IMR-90 (cell line): ENCODE data around the gene ZNF554. TPM values are rescaled to one million over a fixed set of nuclear protein-coding genes. Genes with fewer than 3 reads are reported as not detected.

Source experiments
- ATAC-seq: fragments of 200-7000 bp; cut with Tn5 transposase; 2 replicates; pipeline ENCODE4 v1.9.1; 2020; ENCODE audit warnings: low read depth, mild to moderate bottlenecking, moderate library complexity
- BruUV-seq: library from RNA; stranded (reverse); fragments of 400-500 nt; replicated peaks from 2 replicates; lab custom pipeline; 2021; lab: Mats Ljungman, UMichigan
- CTCF ChIA-PET: fragments of 300-600 bp; formaldehyde crosslinking; extraction: SDS; loops from one replicate; lab custom pipeline; 2021; ENCODE audit warnings: antibody characterized with exemption; lab: Yijun Ruan, JAX
- POLR2A ChIA-PET: fragments of 300-600 bp; sonication (Branson Sonifier 250); formaldehyde crosslinking; loops from one replicate; lab custom pipeline; 2022; ENCODE audit warnings: antibody characterized with exemption; ENCODE audit not compliant: unreplicated experiment; lab: Charles Lee
- DNase-seq: peaks from one replicate; pipeline ENCODE4 v3.0.0; 2013
- H2AFZ ChIP-seq: replicated peaks from 2 replicates; pipeline ENCODE3; 2013; ENCODE audit warnings: low read length, mild to moderate bottlenecking; ENCODE audit not compliant: poor library complexity
- H2AK5ac ChIP-seq: 2 replicates; pipeline ENCODE4 v1.6.1; 2013; ENCODE audit warnings: low read depth, low read length, inconsistent platforms
- H2AK9ac ChIP-seq: replicated peaks from 2 replicates; pipeline ENCODE3; 2013; ENCODE audit warnings: mild to moderate bottlenecking, low read depth, low read length, moderate library complexity; ENCODE audit not compliant: poor library complexity
- H2BK120ac ChIP-seq: 2 replicates; pipeline ENCODE4 v1.6.1; 2013; ENCODE audit warnings: low read depth, low read length, inconsistent platforms
- H2BK15ac ChIP-seq: 3 replicates; pipeline ENCODE4 v1.6.1; 2013; ENCODE audit warnings: low read depth, low read length, inconsistent platforms
- H2BK20ac ChIP-seq: 2 replicates; pipeline ENCODE4 v1.6.1; 2013; ENCODE audit warnings: low read depth, mild to moderate bottlenecking, inconsistent platforms, low read length, moderate library complexity
- H2BK5ac ChIP-seq: 2 replicates; pipeline ENCODE4 v1.6.1; 2013; ENCODE audit warnings: mild to moderate bottlenecking, low read depth, low read length, inconsistent platforms; ENCODE audit not compliant: poor library complexity, severe bottlenecking
- H3K14ac ChIP-seq: replicated peaks from 2 replicates; pipeline ENCODE4 v1.6.1; 2013; ENCODE audit warnings: low read depth, low read length, inconsistent platforms
- H3K18ac ChIP-seq: 2 replicates; pipeline ENCODE4 v1.6.1; 2013; ENCODE audit warnings: low read depth, low read length, control low read depth
- H3K23ac ChIP-seq: 2 replicates; pipeline ENCODE4 v1.6.1; 2013; ENCODE audit warnings: low read depth, low read length, inconsistent platforms
- H3K27ac ChIP-seq: 2 replicates; pipeline ENCODE4 v1.5.1; 2013; ENCODE audit warnings: mild to moderate bottlenecking, control low read depth, low read length; ENCODE audit not compliant: insufficient read depth
- H3K27me3 ChIP-seq: 2 replicates; pipeline ENCODE4 v1.6.1; 2013; ENCODE audit warnings: low read length; ENCODE audit not compliant: control insufficient read depth, insufficient read depth
- H3K36me3 ChIP-seq: 2 replicates; pipeline ENCODE4 v1.6.1; 2013; ENCODE audit warnings: low read length, mixed read lengths; ENCODE audit not compliant: control insufficient read depth, insufficient read depth
- H3K4ac ChIP-seq: 2 replicates; pipeline ENCODE4 v1.6.1; 2013; ENCODE audit warnings: low read depth, low read length, inconsistent platforms
- H3K4me1 ChIP-seq: 2 replicates; pipeline ENCODE4 v1.6.1; 2013; ENCODE audit warnings: low read length, mixed read lengths; ENCODE audit not compliant: control insufficient read depth, insufficient read depth
- H3K4me2 ChIP-seq: 2 replicates; pipeline ENCODE4 v1.6.1; 2013; ENCODE audit warnings: low read depth, mild to moderate bottlenecking, control low read depth, low read length, moderate library complexity
- H3K4me3 ChIP-seq: 2 replicates; pipeline ENCODE4 v1.5.1; 2013; ENCODE audit warnings: low read depth, mild to moderate bottlenecking, control low read depth, low read length, moderate library complexity; ENCODE audit not compliant: insufficient read depth
- H3K56ac ChIP-seq: 2 replicates; pipeline ENCODE4 v1.6.1; 2013; ENCODE audit warnings: low read length, inconsistent platforms; ENCODE audit not compliant: insufficient read depth; ENCODE audit errors: extremely low read depth
- H3K79me1 ChIP-seq, 2 experiments: 2 replicates each; pipeline ENCODE4 v1.6.1; 2013; ENCODE audit warnings: low read length in 2 of 2, inconsistent platforms in 1 of 2, low read depth in 1 of 2
- H3K9ac ChIP-seq: 2 replicates; pipeline ENCODE4 v1.6.1; 2013; ENCODE audit warnings: low read depth, low read length, control low read depth
- H3K9me1 ChIP-seq: 2 replicates; pipeline ENCODE4 v1.6.1; 2013; ENCODE audit warnings: low read length, inconsistent platforms; ENCODE audit not compliant: insufficient read depth
- H3K9me3 ChIP-seq: 2 replicates; pipeline ENCODE4 v1.6.1; 2013; ENCODE audit warnings: low read length; ENCODE audit not compliant: control insufficient read depth, insufficient read depth
- H4K20me1 ChIP-seq: 2 replicates; pipeline ENCODE4 v1.6.1; 2013; ENCODE audit warnings: low read length, inconsistent platforms; ENCODE audit not compliant: insufficient read depth
- H4K5ac ChIP-seq: 2 replicates; pipeline ENCODE4 v1.6.1; 2013; ENCODE audit warnings: mild to moderate bottlenecking, low read depth, low read length, control low read depth
- H4K8ac ChIP-seq, 2 experiments: 2 replicates each; pipeline ENCODE4 v1.6.1; 2013; ENCODE audit warnings: low read depth in 2 of 2, low read length in 2 of 2, control low read depth in 1 of 2, inconsistent platforms in 1 of 2
- H4K91ac ChIP-seq: 2 replicates; pipeline ENCODE4 v1.6.1; 2013; ENCODE audit warnings: low read depth, low read length, inconsistent platforms; ENCODE audit not compliant: insufficient read depth
- BHLHE40 ChIP-seq: fragments of 150-350 bp; IDR thresholded peaks from 2 replicates; pipeline ENCODE4 v1.6.1; 2016; ENCODE audit warnings: mild to moderate bottlenecking, low read depth, low read length
- CEBPB ChIP-seq: IDR thresholded peaks from 2 replicates; pipeline ENCODE4 v1.6.1; 2012; ENCODE audit warnings: low read depth, low read length, improper control_type of control experiment
- ELK1 ChIP-seq: fragments of 150-350 bp; IDR thresholded peaks from 2 replicates; pipeline ENCODE4 v1.6.1; 2016; ENCODE audit warnings: low read depth, mild to moderate bottlenecking, low read length, moderate library complexity, borderline replicate concordance
- FOS ChIP-seq: fragments of 150-350 bp; IDR thresholded peaks from 2 replicates; pipeline ENCODE4 v1.6.1; 2016; ENCODE audit warnings: low read depth, low read length
- MAFK ChIP-seq: IDR thresholded peaks from 2 replicates; pipeline ENCODE4 v1.6.1; 2012; ENCODE audit warnings: low read depth, low read length, improper control_type of control experiment
- MXI1 ChIP-seq: IDR thresholded peaks from 2 replicates; pipeline ENCODE4 v1.6.1; 2012; ENCODE audit warnings: low read depth, mild to moderate bottlenecking, low read length, moderate library complexity, borderline replicate concordance
- NFE2L2 ChIP-seq: fragments of 150-350 bp; IDR thresholded peaks from 2 replicates; pipeline ENCODE4 v1.6.1; 2016; ENCODE audit warnings: low read depth, mild to moderate bottlenecking, low read length
- POLR2A ChIP-seq: IDR thresholded peaks from 2 replicates; pipeline ENCODE4 v1.6.1; 2012; ENCODE audit warnings: mild to moderate bottlenecking, low read depth, low read length
- RCOR1 ChIP-seq: IDR thresholded peaks from 2 replicates; pipeline ENCODE4 v1.6.1; 2012; ENCODE audit warnings: mild to moderate bottlenecking, low read length, improper control_type of control experiment; ENCODE audit not compliant: insufficient replicate concordance
- SMC3 ChIP-seq: fragments of 150-350 bp; IDR thresholded peaks from 2 replicates; pipeline ENCODE4 v1.6.1; 2016; ENCODE audit warnings: low read depth, mild to moderate bottlenecking, antibody characterized with exemption, low read length, moderate library complexity
- WGBS, 2 experiments: methylation state at CpG; one replicate each; pipeline versions ENCODE4 v1.1.5 to v1.1.7; 2013; ENCODE audit warnings: missing lambda C conversion rate in 2 of 2; ENCODE audit not compliant: insufficient read length in 1 of 2; ENCODE audit errors: extremely low coverage in 2 of 2; 5-methylcytosine and 5-hydroxymethylcytosine counted together
- dilution Hi-C: fragments of 300-500 bp; cut with HindIII; formaldehyde crosslinking; loops from one replicate; pipeline ENCODE4 v1.14.3; 2018; ENCODE audit warnings: low sequenced_read_pairs; ENCODE audit not compliant: unreplicated experiment
- in situ Hi-C: fragments of 300-500 bp; cut with MboI; formaldehyde crosslinking; loops from 3 replicates; pipeline ENCODE4 v1.14.3; 2019; ENCODE audit warnings: low sequenced_read_pairs, inconsistent platforms, mixed read lengths
- intact Hi-C: fragments of 100-400 bp; cut with micrococcal nuclease; formaldehyde crosslinking; loops from 2 replicates; pipeline ENCODE4 v1.10.0; 2022
- polyA plus RNA-seq, 3 experiments: library from polyadenylated mRNA; depleted of rRNA; stranded (reverse); fragments of >200 nt; gene quantifications; 2 replicates each; pipeline ENCODE4 v1.2.3, GENCODE V29; 2012; ENCODE audit warnings: low replicate concordance in 1 of 3
- total RNA-seq: library from RNA; depleted of rRNA; stranded (reverse); fragments of >200 nt; gene quantifications from 2 replicates; pipeline ENCODE4 v1.2.3, GENCODE V29; 2012
- TF ChIP-seq, protein P1 (sequence below): conservative IDR thresholded peaks from 2 replicates; pipeline ENCODE4 v1.5.1; 2012; ENCODE audit warnings: mild to moderate bottlenecking, low read depth, low read length, improper control_type of control experiment

Gene ZNF554
- total and polyA plus RNA-seq, 2 of the 4 experiments (the other 2 are of a cell fraction) = 1.5 to 3.0 TPM

GRCh38 chr19:2866495-2867024 is 46.9 kb downstream of the ZNF554 start:
- in situ Hi-C loops (loop anchor here (10.0 kb wide), 1 partner anchor 202 kb away; no protein-coding TSS in a partner anchor), dilution Hi-C loops (no loop called here), intact Hi-C loops (no loop called here)
- no peak overlapping the region for H2AK9ac ChIP-seq
- H3K4me3 ChIP-seq = no peak overlapping the region
- no peaks in the 10 kb centered on the region for H3K9me1 ChIP-seq
- H4K91ac ChIP-seq = no peak overlapping the region
- DNase-seq (no peak), ATAC-seq (no peak)
- no peak overlapping the region for H2BK5ac ChIP-seq
- no peak overlapping the region for H3K18ac ChIP-seq
- no peak overlapping the region for H2BK15ac ChIP-seq
- TF ChIP-seq MXI1 (no peak), SMC3 (no peak), POLR2A (no peak), BHLHE40 (no peak), MAFK (no peak), NFE2L2 (no peak), CEBPB (no peak), FOS (no peak), ELK1 (no peak), RCOR1 (no peak)
- TF ChIP-seq, protein P1, sequence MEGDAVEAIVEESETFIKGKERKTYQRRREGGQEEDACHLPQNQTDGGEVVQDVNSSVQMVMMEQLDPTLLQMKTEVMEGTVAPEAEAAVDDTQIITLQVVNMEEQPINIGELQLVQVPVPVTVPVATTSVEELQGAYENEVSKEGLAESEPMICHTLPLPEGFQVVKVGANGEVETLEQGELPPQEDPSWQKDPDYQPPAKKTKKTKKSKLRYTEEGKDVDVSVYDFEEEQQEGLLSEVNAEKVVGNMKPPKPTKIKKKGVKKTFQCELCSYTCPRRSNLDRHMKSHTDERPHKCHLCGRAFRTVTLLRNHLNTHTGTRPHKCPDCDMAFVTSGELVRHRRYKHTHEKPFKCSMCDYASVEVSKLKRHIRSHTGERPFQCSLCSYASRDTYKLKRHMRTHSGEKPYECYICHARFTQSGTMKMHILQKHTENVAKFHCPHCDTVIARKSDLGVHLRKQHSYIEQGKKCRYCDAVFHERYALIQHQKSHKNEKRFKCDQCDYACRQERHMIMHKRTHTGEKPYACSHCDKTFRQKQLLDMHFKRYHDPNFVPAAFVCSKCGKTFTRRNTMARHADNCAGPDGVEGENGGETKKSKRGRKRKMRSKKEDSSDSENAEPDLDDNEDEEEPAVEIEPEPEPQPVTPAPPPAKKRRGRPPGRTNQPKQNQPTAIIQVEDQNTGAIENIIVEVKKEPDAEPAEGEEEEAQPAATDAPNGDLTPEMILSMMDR = no peak
- H3K9ac ChIP-seq = no peak overlapping the region
- H3K27ac ChIP-seq = no peak overlapping the region
- 75% methylated on average over 7 of the region's 8 CpGs; no CpG with 5 or more reads in 1 of the 2 experiments for WGBS, 2 experiments
- H4K20me1 ChIP-seq = no peaks in the 10 kb centered on the region
- no peaks in the 10 kb centered on the region for H3K27me3 ChIP-seq
- H3K79me1 ChIP-seq = no peaks in the 10 kb centered on the region
- H3K56ac ChIP-seq = no peak overlapping the region
- H3K23ac ChIP-seq = no peak overlapping the region
- H3K4ac ChIP-seq = no peak overlapping the region
- H3K4me2 ChIP-seq = no peak overlapping the region
- H3K4me1 ChIP-seq = no peaks in the 10 kb centered on the region
- POLR2A ChIA-PET = no interaction called here
- no peak overlapping the region for H2AK5ac ChIP-seq
- H2AFZ ChIP-seq = no peak overlapping the region
- no peak overlapping the region for H3K14ac ChIP-seq
- H4K5ac ChIP-seq = no peak overlapping the region
- CTCF ChIA-PET = no interaction called here
- no TSS peak for BruUV-seq
- no peak overlapping the region for H2BK20ac ChIP-seq
- no peaks in the 10 kb centered on the region for H3K36me3 ChIP-seq
- H4K8ac ChIP-seq = no peak overlapping the region
- no peak overlapping the region for H2BK120ac ChIP-seq
- peaks cover 8% of the 10 kb centered on the region; the same call in 1 of the 2 replicates for H3K9me3 ChIP-seq
